Astrocyte of the spinal cord (primary cell): ENCODE results near the gene SPG11.
"Not testable (repeated sequence)": the region's sequence is repeated elsewhere in the genome, so short reads cannot be mapped to it uniquely, and the experiment has no call there.

Source experiments
- DNase-seq: peaks from one replicate; pipeline ENCODE4 v3.0.0; 2011; ENCODE audit warnings: low read depth, low spot score
- H3K4me3 ChIP-seq: 2 replicates; pipeline ENCODE4 v1.5.1; 2011; ENCODE audit warnings: low read depth, mild to moderate bottlenecking, low read length, moderate library complexity
- CTCF ChIP-seq: IDR thresholded peaks from 2 replicates; pipeline ENCODE4 v1.5.1; 2012; ENCODE audit warnings: low read depth, mild to moderate bottlenecking, low read length, inconsistent platforms
- in situ Hi-C: cut with HindIII; loops from 2 replicates; pipeline ENCODE4 v1.10.0; 2017; ENCODE audit warnings: low sequenced_read_pairs

The SPG11 gene

GRCh38 chr15:44545913-44546802 lies 117.3 kb downstream of the SPG11 start:
- peak; percentile 32 for DNase-seq
- peak; percentile 53 for TF ChIP-seq CTCF
- in situ Hi-C loops: no loop called here
- H3K4me3 ChIP-seq: no peak overlapping the region

GRCh38 chr15:44544745-44545144 lies 118.7 kb downstream of the SPG11 start:
- DNase-seq, in situ Hi-C loops, H3K4me3 ChIP-seq: not testable (repeated sequence)

- in situ Hi-C loops: no loop called here
- H3K4me3 ChIP-seq: no peak overlapping the region
- DNase-seq: no peak
- TF ChIP-seq CTCF: no peak
Observed at GRCh38 chr15:44542596-44542995, 120.9 kb downstream of the SPG11 start.

- no peak for TF ChIP-seq CTCF
- DNase-seq: peak; percentile 84
- H3K4me3 ChIP-seq: no peak overlapping the region
- in situ Hi-C loops: no loop called here
Observed at GRCh38 chr15:44541282-44541958, 122.0 kb downstream of the SPG11 start.

GRCh38 chr15:44537735-44538240 lies 125.7 kb downstream of the SPG11 start:
- in situ Hi-C loops: no loop called here
- peak overlapping the region; percentile 63 for H3K4me3 ChIP-seq
- peak; percentile 54 for DNase-seq
- TF ChIP-seq CTCF: no peak

- no peak for TF ChIP-seq CTCF
- peak; percentile 98 for DNase-seq
- in situ Hi-C loops: no loop called here
Observed at GRCh38 chr15:44536962-44537734, 126.3 kb downstream of the SPG11 start, which contains the start of gene EIF3J. EIF3J (plus strand) TSS chr15:44537147; CDS start chr15:44537195, 48 bp downstream.

More at GRCh38 chr15:44536962-44537734, 126.3 kb downstream of the SPG11 start, which contains the start of gene EIF3J:
- H3K4me3 ChIP-seq: peak within 1 kb of the TSS; percentile 69
